SU-DHL-6 (cell line): ENCODE results near the gene SMIM1.

ENCODE experiments used
- CTCF ChIP-seq: fragments of 200-600 bp; sonication (generic); IDR thresholded peaks from one replicate; pipeline ENCODE4 v1.5.1; 2017; ENCODE audit warnings: antibody characterized with exemption, mild to moderate bottlenecking, low read length, moderate library complexity; ENCODE audit not compliant: insufficient read depth, poor library complexity, severe bottlenecking
- EZH2phosphoT487 ChIP-seq: fragments of 200-600 bp; sonication (generic), shearing (Covaris generic); conservative IDR thresholded peaks from 2 replicates; pipeline ENCODE4 v1.6.1; 2018; ENCODE audit warnings: mild to moderate bottlenecking, antibody characterized with exemption, low read length, moderate library complexity, mixed read lengths

DNA sequence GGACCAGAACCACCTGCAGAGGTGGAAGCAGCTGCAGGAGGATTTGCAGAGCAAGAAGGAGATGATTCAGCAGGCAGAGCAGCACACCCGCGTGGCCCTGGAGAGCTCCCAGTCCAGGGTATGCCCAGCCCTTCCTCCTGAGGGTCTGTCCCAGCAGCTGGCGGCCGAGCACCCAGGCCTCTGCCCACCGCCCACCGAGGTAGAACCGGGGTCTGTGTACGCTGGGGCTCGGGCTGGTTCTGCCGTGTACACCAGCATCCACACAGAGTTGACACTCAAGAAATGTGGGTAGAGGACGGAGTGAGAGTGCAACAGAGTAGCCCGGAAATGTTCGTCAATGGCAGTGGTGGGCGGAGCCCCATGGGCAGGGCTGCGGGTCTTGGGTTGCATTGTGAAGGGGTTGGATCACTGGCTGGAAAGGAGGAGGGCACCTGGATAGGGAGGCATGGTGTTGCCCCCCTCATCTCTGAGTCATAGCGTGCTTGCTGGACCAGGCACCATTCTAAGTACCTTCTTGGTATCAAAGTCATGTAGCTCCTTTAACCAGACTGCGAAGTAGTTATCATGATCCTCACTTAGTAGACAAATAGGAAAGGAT, 5.1 kb upstream of the SMIM1 start:
- no peak for TF ChIP-seq CTCF
- TF ChIP-seq EZH2phosphoT487, result no peak
